Measurements from ENCODE around the gene FGF22. TPM values are rescaled to one million over a fixed set of nuclear protein-coding genes. Genes with fewer than 3 reads are reported as not detected.

Gene FGF22
- total and polyA plus RNA-seq, 2 of the 13 experiments (the other 11 are each of a cell fraction or from before 2014, with no cell fraction given) = 0.24 TPM; not detected in 1

DNA sequence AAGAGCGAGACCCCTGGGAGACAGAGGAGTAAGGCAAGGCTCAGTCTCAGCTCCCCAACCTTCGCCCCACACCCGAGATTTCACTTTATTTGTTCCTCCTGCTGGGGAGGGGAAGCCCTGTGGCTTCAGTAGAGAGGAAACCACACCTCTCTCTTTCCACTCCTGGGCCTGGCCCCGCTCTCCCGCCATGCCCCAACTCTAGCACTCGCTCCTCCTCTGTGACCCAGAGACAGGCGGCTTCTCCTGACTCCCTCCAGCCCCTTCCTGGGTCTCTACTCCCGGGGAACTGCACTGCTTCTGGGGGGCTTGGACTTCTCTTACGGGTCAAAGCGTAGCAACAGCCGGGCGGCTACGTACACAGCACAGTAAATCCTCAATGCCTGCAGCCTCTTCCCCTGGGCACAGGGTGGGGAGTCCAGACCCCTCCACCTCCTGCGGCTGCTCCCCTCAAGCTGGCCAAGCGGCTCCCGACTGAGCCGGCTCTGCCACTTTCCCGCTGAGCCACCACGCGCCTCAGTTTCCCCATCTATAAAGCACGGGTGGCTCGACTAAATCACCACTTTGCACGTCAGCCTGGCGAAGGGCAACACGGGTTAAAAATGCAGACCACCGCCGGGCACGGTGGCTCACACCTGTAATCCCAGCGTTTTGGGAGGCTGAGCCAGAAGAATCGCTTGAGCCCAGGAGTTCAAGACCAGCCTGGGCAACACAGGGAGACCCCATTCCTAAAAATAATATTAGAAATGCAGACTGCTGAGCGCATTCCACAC lies 21.9 kb downstream of the FGF22 start:
- BruUV-seq (replicated peaks) = TSS peak; percentile 90
- intact Hi-C loops (cut with micrococcal nuclease; ENCODE audit: unreplicated experiment) = loop anchor here (10.0 kb wide), 2 partner anchors 77 to 263 kb away; partner anchors contain the start of genes ARID3A and HCN2
- TF ChIP-seq TAF1 (CRISPR knock-in tag; IDR thresholded peaks at IDR 0.05) (peak; percentile 50; the same call in 1 of the 2 replicates), ZNF317 (CRISPR knock-in tag; IDR thresholded peaks at IDR 0.05) (no peak), KAT7 (CRISPR knock-in tag; IDR thresholded peaks at IDR 0.05; ENCODE audit: borderline replicate concordance) (no peak; the same call in 1 of the 2 replicates), MBD4 (IDR thresholded peaks at IDR 0.05; ENCODE audit: borderline replicate concordance, low read length) (no peak), ERF (CRISPR knock-in tag; IDR thresholded peaks at IDR 0.05) (no peak), EEA1 (CRISPR knock-in tag; IDR thresholded peaks at IDR 0.05; ENCODE audit: borderline replicate concordance) (0 out of 2 replicates have a peak, but pooled peaks have one; percentile 41), MAZ (IDR thresholded peaks at IDR 0.05; ENCODE audit: borderline replicate concordance, low read depth, low read length) (no peak), MAZ (CRISPR knock-in tag; IDR thresholded peaks at IDR 0.05; ENCODE audit: low read depth) (no peak), SMC3 (IDR thresholded peaks at IDR 0.05; ENCODE audit: low read length) (no peak), ATF7-NPFF (CRISPR knock-in tag; IDR thresholded peaks at IDR 0.05; ENCODE audit: low read depth) (no peak), XRCC5 (optimal IDR thresholded peaks at IDR 0.05; ENCODE audit: low read length) (no peak), TBL1XR1 (IDR thresholded peaks at IDR 0.05; ENCODE audit: borderline replicate concordance, low read length, partially characterized antibody) (no peak), GATAD2A (CRISPR knock-in tag; IDR thresholded peaks at IDR 0.05) (no peak), NAIF1 (CRISPR knock-in tag; IDR thresholded peaks at IDR 0.05; ENCODE audit: borderline replicate concordance) (no peak), ZNF446 (CRISPR knock-in tag; IDR thresholded peaks at IDR 0.05) (0 out of 2 replicates have a peak, but pooled peaks have one; percentile 3), ZSCAN12 (CRISPR knock-in tag; IDR thresholded peaks at IDR 0.05) (no peak), ZEB1 (IDR thresholded peaks at IDR 0.05; ENCODE audit: insufficient replicate concordance, low read depth) (peak; percentile 29), ZNF629 (CRISPR knock-in tag; conservative IDR thresholded peaks at IDR 0.05) (no peak), ZNF75D (CRISPR knock-in tag; IDR thresholded peaks at IDR 0.05; ENCODE audit: borderline replicate concordance) (no peak), ZNF7 (CRISPR knock-in tag; IDR thresholded peaks at IDR 0.05) (no peak), ZNF329 (CRISPR knock-in tag; IDR thresholded peaks at IDR 0.05; ENCODE audit: low read depth) (0 out of 2 replicates have a peak, but pooled peaks have one; percentile 38)
- TF ChIP-seq, protein P1, sequence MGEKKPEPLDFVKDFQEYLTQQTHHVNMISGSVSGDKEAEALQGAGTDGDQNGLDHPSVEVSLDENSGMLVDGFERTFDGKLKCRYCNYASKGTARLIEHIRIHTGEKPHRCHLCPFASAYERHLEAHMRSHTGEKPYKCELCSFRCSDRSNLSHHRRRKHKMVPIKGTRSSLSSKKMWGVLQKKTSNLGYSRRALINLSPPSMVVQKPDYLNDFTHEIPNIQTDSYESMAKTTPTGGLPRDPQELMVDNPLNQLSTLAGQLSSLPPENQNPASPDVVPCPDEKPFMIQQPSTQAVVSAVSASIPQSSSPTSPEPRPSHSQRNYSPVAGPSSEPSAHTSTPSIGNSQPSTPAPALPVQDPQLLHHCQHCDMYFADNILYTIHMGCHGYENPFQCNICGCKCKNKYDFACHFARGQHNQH (CRISPR knock-in tag; IDR thresholded peaks at IDR 0.05) = no peak
- TF ChIP-seq, protein P2, sequence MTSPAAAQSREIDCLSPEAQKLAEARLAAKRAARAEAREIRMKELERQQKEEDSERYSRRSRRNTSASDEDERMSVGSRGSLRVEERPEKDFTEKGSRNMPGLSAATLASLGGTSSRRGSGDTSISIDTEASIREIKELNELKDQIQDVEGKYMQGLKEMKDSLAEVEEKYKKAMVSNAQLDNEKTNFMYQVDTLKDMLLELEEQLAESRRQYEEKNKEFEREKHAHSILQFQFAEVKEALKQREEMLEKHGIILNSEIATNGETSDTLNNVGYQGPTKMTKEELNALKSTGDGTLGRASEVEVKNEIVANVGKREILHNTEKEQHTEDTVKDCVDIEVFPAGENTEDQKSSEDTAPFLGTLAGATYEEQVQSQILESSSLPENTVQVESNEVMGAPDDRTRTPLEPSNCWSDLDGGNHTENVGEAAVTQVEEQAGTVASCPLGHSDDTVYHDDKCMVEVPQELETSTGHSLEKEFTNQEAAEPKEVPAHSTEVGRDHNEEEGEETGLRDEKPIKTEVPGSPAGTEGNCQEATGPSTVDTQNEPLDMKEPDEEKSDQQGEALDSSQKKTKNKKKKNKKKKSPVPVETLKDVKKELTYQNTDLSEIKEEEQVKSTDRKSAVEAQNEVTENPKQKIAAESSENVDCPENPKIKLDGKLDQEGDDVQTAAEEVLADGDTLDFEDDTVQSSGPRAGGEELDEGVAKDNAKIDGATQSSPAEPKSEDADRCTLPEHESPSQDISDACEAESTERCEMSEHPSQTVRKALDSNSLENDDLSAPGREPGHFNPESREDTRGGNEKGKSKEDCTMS (CRISPR knock-in tag; conservative IDR thresholded peaks at IDR 0.05) = no peak

More for the DNA sequence above, 21.9 kb downstream of the FGF22 start:
- in situ Hi-C loops (cut with HindIII; ENCODE audit: extremely low pct_ligation_motif_present, low pct_unique_long_range_greater_than_20kb) = no loop called here
- peak overlapping the region; percentile 96 for H3K27ac ChIP-seq (ENCODE audit: extremely low read length, insufficient read depth, low read length)
- peak overlapping the region; percentile 76 to 99 (median 96) for H3K4me3 ChIP-seq (replicated peaks in 1 of 3; ENCODE audit: insufficient read depth in 1 of 3, low read depth in 2 of 3, low read length in 3 of 3)
- DNase-seq (ENCODE audit: low spot score) (no peak), FAIRE-seq (no peak), ATAC-seq (peak; percentile 21)
- CTCF ChIA-PET (ENCODE audit: low intra/inter-chr PET ratio, low total read pairs) = no interaction called here
- no peaks in the 10 kb centered on the region for H3K9me3 ChIP-seq (ENCODE audit: low read length)
- peak overlapping the region; percentile 83 for H3K4me2 ChIP-seq (ENCODE audit: low read depth, low read length)
- no peak overlapping the region for H2AFZ ChIP-seq (ENCODE audit: low read length)
- H3K79me2 ChIP-seq (ENCODE audit: insufficient read depth, low read length) = peaks cover 63% of the 10 kb centered on the region
- peaks cover 57% of the 10 kb centered on the region for H3K4me1 ChIP-seq (ENCODE audit: insufficient read depth, low read length)
- no peaks in the 10 kb centered on the region; a peak in 1 of 5 replicates for H3K27me3 ChIP-seq (ENCODE audit: control insufficient read depth in 1 of 2, insufficient read depth in 2 of 2, low read length in 2 of 2)
- H3K36me3 ChIP-seq (replicated peaks in 1 of 2; ENCODE audit: control insufficient read depth in 1 of 2, insufficient read depth in 2 of 2, low read length in 2 of 2) = peaks cover 4 to 20% of the 10 kb centered on the region in 2 experiments; a peak in 4 of 5 replicates
- peaks cover 49% of the 10 kb centered on the region for H4K20me1 ChIP-seq (ENCODE audit: insufficient read depth, low read length)
- peak overlapping the region; percentile 91 for H3K9ac ChIP-seq (ENCODE audit: insufficient read depth, low read depth, low read length)
- POLR2A ChIA-PET = interaction anchor here (0.8 to 2.8 kb wide), 12 partner anchors 9 to 129 kb away, joined by 3 to 21 read pairs (median 4); partner anchors contain the start of genes FSTL3 and POLRMT
- WGBS (ENCODE audit: low lambda C conversion rate) = 1% methylated on average over 29 of the region's 31 CpGs
